ENCODE results near the gene PRDM11.

Gene PRDM11

GRCh38 chr11:45178223-45178622, 31.8 kb downstream of the PRDM11 start:
- Histone ChIP-seq H3K27me3 (ENCODE audit: insufficient read depth, low read depth) (no peaks in the 10 kb centered on the region), H3K36me3 (ENCODE audit: insufficient read depth) (no peaks in the 10 kb centered on the region), H4K20me1 (ENCODE audit: insufficient read depth) (no peaks in the 10 kb centered on the region), H3K79me2 (ENCODE audit: insufficient read depth, low read depth) (no peaks in the 10 kb centered on the region), H3K9ac (no peak overlapping the region), H3K4me2 (no peak overlapping the region), H3K4me3 (IDR thresholded peaks at IDR 0.05; ENCODE audit: insufficient read depth, low read depth, low read length) (no peak overlapping the region), H3K4me1 (ENCODE audit: low read depth, poor library complexity, severe bottlenecking) (no peaks in the 10 kb centered on the region), H3K27ac (no peak overlapping the region), H2AFZ (ENCODE audit: low read depth) (no peak overlapping the region)
- TF ChIP-seq CTCF (conservative IDR thresholded peaks at IDR 0.05; ENCODE audit: low read depth, low read length): no peak

- Histone ChIP-seq H2AFZ (ENCODE audit: low read depth) (no peak overlapping the region), H3K4me1 (ENCODE audit: low read depth, poor library complexity, severe bottlenecking) (no peaks in the 10 kb centered on the region), H4K20me1 (ENCODE audit: insufficient read depth) (no peaks in the 10 kb centered on the region), H3K4me2 (no peak overlapping the region), H3K36me3 (ENCODE audit: insufficient read depth) (no peaks in the 10 kb centered on the region), H3K27me3 (ENCODE audit: insufficient read depth, low read depth) (no peaks in the 10 kb centered on the region), H3K4me3 (IDR thresholded peaks at IDR 0.05; ENCODE audit: insufficient read depth, low read depth, low read length) (no peak overlapping the region), H3K9ac (no peak overlapping the region), H3K27ac (no peak overlapping the region), H3K79me2 (ENCODE audit: insufficient read depth, low read depth) (no peaks in the 10 kb centered on the region)
- no peak for TF ChIP-seq CTCF (conservative IDR thresholded peaks at IDR 0.05; ENCODE audit: low read depth, low read length)
Measured at GRCh38 chr11:45178890-45179671, 32.6 kb downstream of the PRDM11 start.

GRCh38 chr11:45179686-45180178, 33.3 kb downstream of the PRDM11 start:
- Histone ChIP-seq H3K27ac (no peak overlapping the region), H4K20me1 (ENCODE audit: insufficient read depth) (no peaks in the 10 kb centered on the region), H3K4me2 (no peak overlapping the region), H3K9ac (peak overlapping the region; percentile 22; the same call in 1 of the 2 replicates), H3K4me3 (IDR thresholded peaks at IDR 0.05; ENCODE audit: insufficient read depth, low read depth, low read length) (no peak overlapping the region), H3K79me2 (ENCODE audit: insufficient read depth, low read depth) (no peaks in the 10 kb centered on the region), H3K4me1 (ENCODE audit: low read depth, poor library complexity, severe bottlenecking) (no peaks in the 10 kb centered on the region), H3K27me3 (ENCODE audit: insufficient read depth, low read depth) (no peaks in the 10 kb centered on the region), H2AFZ (ENCODE audit: low read depth) (no peak overlapping the region), H3K36me3 (ENCODE audit: insufficient read depth) (no peaks in the 10 kb centered on the region)
- no peak for TF ChIP-seq CTCF (conservative IDR thresholded peaks at IDR 0.05; ENCODE audit: low read depth, low read length)

- no peak overlapping the region for H3K27ac ChIP-seq
- no peaks in the 10 kb centered on the region for H3K27me3 ChIP-seq (ENCODE audit: insufficient read depth, low read depth)
- no peaks in the 10 kb centered on the region for H4K20me1 ChIP-seq (ENCODE audit: insufficient read depth)
- H3K4me2 ChIP-seq: no peak overlapping the region
- TF ChIP-seq CTCF (conservative IDR thresholded peaks at IDR 0.05; ENCODE audit: low read depth, low read length): no peak
- no peaks in the 10 kb centered on the region for H3K79me2 ChIP-seq (ENCODE audit: insufficient read depth, low read depth)
- no peak overlapping the region for H2AFZ ChIP-seq (ENCODE audit: low read depth)
- H3K9ac ChIP-seq: peak overlapping the region; percentile 22; the same call in 1 of the 2 replicates
- no peaks in the 10 kb centered on the region for H3K36me3 ChIP-seq (ENCODE audit: insufficient read depth)
- no peaks in the 10 kb centered on the region for H3K4me1 ChIP-seq (ENCODE audit: low read depth, poor library complexity, severe bottlenecking)
- H3K4me3 ChIP-seq (IDR thresholded peaks at IDR 0.05; ENCODE audit: insufficient read depth, low read depth, low read length): no peak overlapping the region
Measured at GRCh38 chr11:45180179-45180847, 33.9 kb downstream of the PRDM11 start.

All from KMS-11 (cell line).